Keratinocyte (primary cell): Measurements from ENCODE around the gene HP.

Experiments used
- EZH2 ChIP-seq: IDR thresholded peaks from one replicate; pipeline ENCODE4 v1.6.1; 2012; ENCODE audit warnings: inconsistent platforms, mild to moderate bottlenecking, low read length, moderate library complexity
- TF ChIP-seq, protein P1 (sequence below), 3 experiments: IDR thresholded peaks in 1 of 3; conservative IDR thresholded peaks in 1 of 3; optimal IDR thresholded peaks in 1 of 3; 2 replicates in 2 of 3; 3 replicates in 1 of 3; pipeline versions ENCODE3 to v1.5.1; 2011; ENCODE audit warnings: low read length in 3 of 3, mild to moderate bottlenecking in 3 of 3, moderate library complexity in 2 of 3, control low read depth in 1 of 3, inconsistent platforms in 1 of 3; ENCODE audit not compliant: insufficient read depth in 2 of 3; ENCODE audit errors: extremely low read depth in 1 of 3

DNA sequence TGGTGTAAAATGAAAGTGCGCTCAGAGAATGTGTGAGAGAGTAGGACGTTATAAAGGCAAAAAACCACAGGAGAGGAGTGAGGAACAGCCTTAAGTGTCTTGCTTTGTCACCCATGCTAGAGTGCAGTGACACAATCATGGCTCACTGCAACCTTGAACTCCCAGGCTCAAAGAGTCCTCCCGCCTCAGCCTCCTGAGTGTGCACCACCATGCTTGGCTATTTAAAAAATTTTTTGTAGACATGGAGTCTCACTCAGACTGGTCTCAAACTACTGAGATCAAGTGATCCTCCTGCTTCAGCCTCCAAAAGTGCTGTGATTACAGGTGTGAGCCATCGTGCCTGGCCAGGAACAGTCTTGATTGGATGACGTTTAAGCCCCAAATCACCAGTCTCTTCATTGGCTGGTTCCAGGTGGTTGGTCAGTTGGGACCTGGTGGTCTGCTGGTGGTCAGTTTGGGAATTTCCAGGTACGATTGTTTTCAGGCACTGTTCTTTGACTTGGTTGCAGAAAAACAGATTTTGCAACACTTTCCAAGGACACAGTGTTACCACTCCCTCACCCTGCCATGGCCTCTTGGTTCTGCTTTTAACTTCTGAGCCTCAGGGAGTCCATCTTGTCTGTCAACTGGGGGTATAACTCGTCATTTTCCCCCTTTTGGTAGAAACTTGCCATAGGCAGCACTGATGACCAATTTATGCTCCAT lies 24.6 kb upstream of the HP start:
- TF ChIP-seq, protein P1, sequence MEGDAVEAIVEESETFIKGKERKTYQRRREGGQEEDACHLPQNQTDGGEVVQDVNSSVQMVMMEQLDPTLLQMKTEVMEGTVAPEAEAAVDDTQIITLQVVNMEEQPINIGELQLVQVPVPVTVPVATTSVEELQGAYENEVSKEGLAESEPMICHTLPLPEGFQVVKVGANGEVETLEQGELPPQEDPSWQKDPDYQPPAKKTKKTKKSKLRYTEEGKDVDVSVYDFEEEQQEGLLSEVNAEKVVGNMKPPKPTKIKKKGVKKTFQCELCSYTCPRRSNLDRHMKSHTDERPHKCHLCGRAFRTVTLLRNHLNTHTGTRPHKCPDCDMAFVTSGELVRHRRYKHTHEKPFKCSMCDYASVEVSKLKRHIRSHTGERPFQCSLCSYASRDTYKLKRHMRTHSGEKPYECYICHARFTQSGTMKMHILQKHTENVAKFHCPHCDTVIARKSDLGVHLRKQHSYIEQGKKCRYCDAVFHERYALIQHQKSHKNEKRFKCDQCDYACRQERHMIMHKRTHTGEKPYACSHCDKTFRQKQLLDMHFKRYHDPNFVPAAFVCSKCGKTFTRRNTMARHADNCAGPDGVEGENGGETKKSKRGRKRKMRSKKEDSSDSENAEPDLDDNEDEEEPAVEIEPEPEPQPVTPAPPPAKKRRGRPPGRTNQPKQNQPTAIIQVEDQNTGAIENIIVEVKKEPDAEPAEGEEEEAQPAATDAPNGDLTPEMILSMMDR (optimal IDR thresholded peaks at IDR 0.05 in 1 of 3, IDR thresholded peaks at IDR 0.05 in 1 of 3, conservative IDR thresholded peaks at IDR 0.05 in 1 of 3; ENCODE audit: extremely low read depth in 1 of 3, insufficient read depth in 2 of 3, low read length in 3 of 3): no peak
- TF ChIP-seq EZH2: no peak
